Activated CD4-positive, alpha-beta T cell treated with anti-CD3 and anti-CD28 coated beads, Interleukin-2, amount 50 U/mL, for 1 hour (primary cell): ENCODE measurements around the gene SMAD9.

Experiments used
- DNase-seq: peaks from one replicate; pipeline ENCODE4 v3.0.0-alpha.2; 2020

SMAD9 gene

DNA sequence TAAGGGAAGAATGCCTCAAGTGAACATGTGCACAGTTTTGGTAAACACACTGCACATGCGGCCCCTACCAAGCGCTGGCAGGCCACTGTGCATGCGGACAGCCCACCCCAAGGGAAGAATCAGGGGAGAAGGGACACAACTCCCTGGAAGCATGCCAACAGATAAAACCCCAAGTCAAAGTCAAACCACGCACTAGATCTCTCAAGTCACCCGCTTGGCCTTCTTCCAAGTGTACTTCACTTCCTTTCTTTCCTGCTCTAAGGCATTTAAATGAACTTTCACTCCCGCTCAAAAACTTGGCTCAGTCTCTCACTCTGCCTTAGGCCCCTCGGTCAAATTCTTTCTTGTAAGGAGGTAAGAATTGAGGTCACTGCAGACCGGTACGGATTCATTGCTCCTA, 105.6 kb downstream of the SMAD9 start:
- no peak for DNase-seq

DNA sequence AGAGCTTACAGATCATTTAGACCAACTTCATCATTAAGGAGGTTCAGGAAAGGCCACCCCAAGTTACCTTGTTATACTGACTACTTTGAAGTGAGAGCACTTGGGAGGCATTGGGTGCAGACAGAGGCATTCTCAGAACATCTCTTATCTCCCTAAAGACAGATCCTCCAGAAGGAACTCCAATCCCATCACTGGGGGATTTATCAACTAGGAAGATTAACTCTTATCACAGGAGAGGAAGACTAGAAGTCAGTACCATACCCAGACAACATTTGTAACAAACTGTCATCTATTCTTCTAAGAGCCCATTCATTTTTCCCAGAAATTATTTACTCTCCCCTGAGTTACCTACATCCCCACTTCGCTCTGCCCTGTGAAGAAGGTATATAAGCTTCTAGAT, 106.8 kb downstream of the SMAD9 start:
- no peak for DNase-seq

- no peak for DNase-seq
Measured at GRCh38 chr13:36807616-36808015, 112.4 kb downstream of the SMAD9 start.

DNA sequence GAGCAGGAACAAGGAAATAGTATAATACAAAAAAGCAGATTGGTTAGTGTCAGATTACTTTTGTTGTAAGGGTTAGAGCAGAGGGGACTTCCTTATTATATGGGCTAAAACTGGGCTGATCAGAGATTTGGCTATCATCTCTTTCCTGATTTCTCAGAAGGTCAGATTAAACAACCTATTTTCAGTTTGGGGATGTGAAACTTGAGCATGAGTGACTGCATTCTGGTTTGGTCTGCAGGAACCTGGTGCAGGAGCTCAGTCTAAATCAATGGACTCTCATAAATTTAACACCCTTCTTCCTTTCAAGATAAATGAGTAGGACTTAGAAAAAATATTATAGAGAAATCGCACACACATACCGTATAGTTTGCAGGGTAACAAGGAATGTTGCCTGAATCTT, 113.9 kb downstream of the SMAD9 start:
- DNase-seq: no peak

DNA sequence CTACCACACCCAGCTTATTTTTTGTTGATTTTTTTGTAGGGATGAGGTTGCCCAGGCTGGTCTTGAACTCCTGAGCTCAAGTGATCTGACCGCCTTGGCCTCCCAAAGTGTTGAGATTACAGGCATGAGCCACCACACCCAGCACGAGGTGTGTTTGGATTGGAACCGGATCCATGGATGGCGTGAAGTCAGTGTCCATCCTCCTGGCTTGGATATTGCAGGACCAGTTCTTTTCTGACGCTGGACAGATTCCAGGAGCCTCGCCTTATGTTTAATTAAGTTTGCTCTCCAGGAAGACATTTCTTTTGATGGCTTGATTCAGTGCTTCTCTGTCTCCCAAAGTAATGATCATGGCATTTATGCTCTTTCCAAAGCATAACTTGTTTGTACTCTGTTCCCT, 115.5 kb downstream of the SMAD9 start:
- DNase-seq: no peak

DNA sequence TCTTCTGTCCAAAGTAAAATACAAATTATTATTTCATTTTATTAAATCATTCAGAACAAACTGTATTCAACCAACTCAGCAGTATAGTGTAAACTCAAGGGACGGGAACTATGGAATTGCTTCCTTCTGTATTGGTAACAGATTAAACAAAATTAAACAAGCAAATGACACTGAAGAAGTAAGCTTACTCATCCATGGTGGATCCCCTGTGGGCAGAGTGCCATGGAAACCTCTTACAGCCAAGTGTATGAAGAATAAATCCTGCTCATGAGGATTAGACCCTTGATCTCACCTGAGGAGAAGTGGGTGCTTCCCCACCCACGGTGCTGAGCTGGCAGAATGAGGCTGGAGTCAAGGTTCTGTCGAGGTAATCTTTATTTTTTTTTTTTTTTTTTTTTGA, 119.0 kb downstream of the SMAD9 start:
- DNase-seq: no peak

DNA sequence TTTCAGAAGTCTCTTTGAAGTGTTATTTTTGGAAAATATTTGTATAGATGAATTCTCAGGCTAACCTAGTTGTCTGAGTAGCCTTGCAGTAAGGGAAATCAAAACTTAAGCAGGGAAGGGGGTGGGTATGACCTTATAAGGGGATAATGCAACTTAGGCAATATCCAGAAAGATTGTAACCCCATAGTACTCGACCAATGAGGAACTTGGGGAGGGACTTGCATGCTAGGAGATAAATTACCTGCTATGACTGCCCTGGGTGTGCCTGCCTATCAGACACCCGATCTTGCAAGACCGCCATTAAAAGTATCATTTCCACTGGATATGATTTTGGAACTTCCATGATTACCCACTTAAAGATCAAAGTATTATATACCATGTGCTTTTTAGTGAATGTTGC, 124.0 kb downstream of the SMAD9 start:
- DNase-seq: no peak

GRCh38 chr13:36795463-36795862, 124.6 kb downstream of the SMAD9 start:
- DNase-seq: no peak
